Measurements from ENCODE around the gene PSG2. TPM values are rescaled to one million over a fixed set of nuclear protein-coding genes. Genes with fewer than 3 reads are reported as not detected.
"Not testable (repeated sequence)": the region's sequence is repeated elsewhere in the genome, so short reads cannot be mapped to it uniquely, and the experiment has no call there.

The PSG2 gene
- total RNA-seq, 4 donors from 2014 or later, result 0.65 to 1.3 TPM; not detected in 2

DNA sequence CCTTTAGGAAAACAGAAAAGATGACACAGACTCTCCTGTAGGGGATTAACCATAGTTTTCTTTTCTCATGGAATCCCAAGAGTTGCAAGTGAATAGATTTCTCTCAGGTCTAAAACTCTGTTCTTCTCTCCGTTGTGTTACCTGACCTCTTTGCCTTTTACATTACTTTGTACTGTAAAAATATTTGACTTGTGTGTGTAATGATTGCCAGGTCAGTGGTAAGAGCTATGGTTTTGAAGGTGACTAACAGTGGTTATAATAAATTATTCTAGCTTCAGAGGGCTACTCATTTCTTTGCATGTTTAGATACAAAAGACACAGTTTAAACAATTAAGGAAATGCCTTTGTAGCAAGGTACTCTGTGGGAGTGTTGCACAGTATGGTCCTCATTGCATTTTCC is 23.0 kb upstream of the PSG2 start:
- intact Hi-C loops (cut with DNase I; ENCODE audit: low total_unique reads), result no loop called here
- H3K4me3 ChIP-seq (ENCODE audit: low read depth, poor library complexity, severe bottlenecking), result no peak overlapping the region
- TF ChIP-seq POLR2A (IDR thresholded peaks at IDR 0.05), result no peak
- TF ChIP-seq, protein P1, sequence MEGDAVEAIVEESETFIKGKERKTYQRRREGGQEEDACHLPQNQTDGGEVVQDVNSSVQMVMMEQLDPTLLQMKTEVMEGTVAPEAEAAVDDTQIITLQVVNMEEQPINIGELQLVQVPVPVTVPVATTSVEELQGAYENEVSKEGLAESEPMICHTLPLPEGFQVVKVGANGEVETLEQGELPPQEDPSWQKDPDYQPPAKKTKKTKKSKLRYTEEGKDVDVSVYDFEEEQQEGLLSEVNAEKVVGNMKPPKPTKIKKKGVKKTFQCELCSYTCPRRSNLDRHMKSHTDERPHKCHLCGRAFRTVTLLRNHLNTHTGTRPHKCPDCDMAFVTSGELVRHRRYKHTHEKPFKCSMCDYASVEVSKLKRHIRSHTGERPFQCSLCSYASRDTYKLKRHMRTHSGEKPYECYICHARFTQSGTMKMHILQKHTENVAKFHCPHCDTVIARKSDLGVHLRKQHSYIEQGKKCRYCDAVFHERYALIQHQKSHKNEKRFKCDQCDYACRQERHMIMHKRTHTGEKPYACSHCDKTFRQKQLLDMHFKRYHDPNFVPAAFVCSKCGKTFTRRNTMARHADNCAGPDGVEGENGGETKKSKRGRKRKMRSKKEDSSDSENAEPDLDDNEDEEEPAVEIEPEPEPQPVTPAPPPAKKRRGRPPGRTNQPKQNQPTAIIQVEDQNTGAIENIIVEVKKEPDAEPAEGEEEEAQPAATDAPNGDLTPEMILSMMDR (IDR thresholded peaks at IDR 0.05), result no peak
- 71 to 72% methylated on average over 1 of the region's 1 CpG for WGBS, 2 donors
- no peak for DNase-seq (ENCODE audit: low spot score in 2 of 2)

GRCh38 chr19:43104215-43104850 is 21.8 kb upstream of the PSG2 start:
- 45 to 52% methylated on average over 2 of the region's 2 CpGs for WGBS, 2 donors
- DNase-seq (ENCODE audit: low spot score in 2 of 2); intact Hi-C loops (cut with DNase I; ENCODE audit: low total_unique reads); H3K4me3 ChIP-seq (ENCODE audit: low read depth, poor library complexity, severe bottlenecking): not testable (repeated sequence)

GRCh38 chr19:43101950-43102349 is 19.4 kb upstream of the PSG2 start:
- DNase-seq (ENCODE audit: low spot score in 2 of 2), result no peak
- WGBS, 2 donors, result 74 to 82% methylated on average over 2 of the region's 2 CpGs
- intact Hi-C loops (cut with DNase I; ENCODE audit: low total_unique reads), result no loop called here
- H3K4me3 ChIP-seq (ENCODE audit: low read depth, poor library complexity, severe bottlenecking), result no peak overlapping the region
- TF ChIP-seq, protein P1 (IDR thresholded peaks at IDR 0.05), result no peak
- no peak for TF ChIP-seq POLR2A (IDR thresholded peaks at IDR 0.05)

DNA sequence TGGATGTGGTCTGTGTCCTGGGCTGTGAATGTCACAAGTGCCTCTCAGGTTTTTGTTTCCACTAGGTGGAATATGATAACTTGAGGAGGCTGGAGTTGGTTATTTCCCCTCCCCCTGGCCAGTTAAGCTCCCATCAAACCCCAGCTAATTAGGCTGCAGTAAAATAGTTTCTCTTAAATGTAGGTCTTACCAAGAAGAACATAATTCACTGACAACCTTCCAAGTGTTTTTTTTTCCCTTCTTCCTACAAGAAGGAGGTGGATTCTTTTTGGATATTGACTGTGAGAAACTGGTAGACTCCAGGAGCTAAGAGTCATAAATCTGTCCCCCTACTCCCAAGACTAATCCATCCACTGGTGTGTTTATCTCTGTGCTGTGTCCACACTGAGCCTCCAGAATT is 15.9 kb upstream of the PSG2 start:
- DNase-seq (ENCODE audit: low spot score in 2 of 2); H3K4me3 ChIP-seq (ENCODE audit: low read depth, poor library complexity, severe bottlenecking); intact Hi-C loops (cut with DNase I; ENCODE audit: low total_unique reads): not testable (repeated sequence)

GRCh38 chr19:43087702-43088340 is 5.3 kb upstream of the PSG2 start:
- H3K4me3 ChIP-seq (ENCODE audit: low read depth, poor library complexity, severe bottlenecking); DNase-seq (ENCODE audit: low spot score in 2 of 2): not testable (repeated sequence)
- intact Hi-C loops (cut with DNase I; ENCODE audit: low total_unique reads), result loop anchor here (10.0 kb wide), 1 partner anchor 163 kb away; no protein-coding TSS in a partner anchor
- WGBS, 2 donors, result 43 to 59% methylated on average over 13 of the region's 13 CpGs

DNA sequence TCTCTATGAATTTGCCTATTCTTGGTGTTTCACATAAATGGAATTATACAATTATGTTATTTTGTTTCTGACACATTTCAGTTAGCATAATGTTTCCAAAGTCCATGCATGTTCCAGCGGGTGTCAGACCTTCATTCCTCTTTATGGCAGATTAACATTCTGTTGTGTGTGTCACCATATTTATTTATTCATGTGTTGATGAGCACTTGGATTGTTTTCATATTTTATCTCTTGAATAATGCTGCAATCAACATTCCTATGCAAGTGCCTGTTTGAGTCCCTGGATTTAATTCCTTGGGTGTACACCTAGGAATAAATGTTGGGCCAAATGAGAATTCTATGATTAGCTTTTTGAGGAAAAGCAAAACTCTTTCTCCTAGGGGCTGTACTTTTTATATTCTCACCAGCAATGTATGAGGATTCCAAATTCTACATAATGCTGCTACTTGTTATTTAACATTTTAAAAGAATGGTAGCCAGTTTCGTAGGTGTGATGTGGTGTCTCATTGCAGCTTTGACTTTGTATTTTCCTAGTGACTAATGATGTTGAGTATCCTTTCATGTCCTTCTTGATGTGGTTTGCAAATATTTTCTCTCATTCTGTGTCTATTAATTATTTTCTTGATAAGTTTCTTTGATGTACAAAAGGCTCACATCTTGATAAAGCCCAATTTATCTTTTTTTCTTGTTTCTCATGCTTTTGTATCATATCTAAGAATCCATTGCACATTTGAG is 3.5 kb upstream of the PSG2 start:
- WGBS, 2 donors, result 73 to 86% methylated on average over 2 of the region's 2 CpGs
- intact Hi-C loops (cut with DNase I; ENCODE audit: low total_unique reads), result loop anchor here (10.0 kb wide), 1 partner anchor 161 kb away; no protein-coding TSS in a partner anchor

DNA sequence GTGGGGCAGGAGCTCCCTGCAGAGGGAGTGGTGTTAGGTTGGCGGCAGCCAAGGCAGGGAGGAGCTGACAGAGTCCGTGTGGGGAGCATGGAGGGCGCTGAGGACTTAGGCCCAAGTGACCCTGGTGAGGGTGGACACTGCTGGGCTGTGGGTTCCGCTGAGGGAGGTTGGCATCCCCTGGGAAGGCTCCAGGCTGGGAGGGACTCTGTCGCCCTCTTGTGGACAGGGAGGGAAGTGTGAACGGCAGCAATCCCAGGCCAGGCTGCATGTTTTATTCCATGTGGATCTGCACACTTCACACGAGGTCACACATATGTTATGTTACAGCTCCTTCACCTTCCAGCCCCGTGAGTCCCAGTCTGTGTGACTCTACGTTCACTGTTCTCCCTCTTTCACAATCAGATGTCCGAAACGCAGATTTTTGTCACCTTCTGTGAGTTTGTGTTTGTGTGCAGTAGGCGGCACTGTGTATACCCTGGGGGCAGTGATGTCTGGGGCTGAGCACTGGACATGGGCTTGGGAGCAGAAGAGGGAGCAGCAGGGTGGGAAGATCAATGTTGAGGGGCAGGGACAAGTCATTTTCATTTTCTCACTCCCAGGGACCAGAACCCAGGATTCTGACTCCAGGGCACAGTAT is 1.8 kb upstream of the PSG2 start:
- H3K4me3 ChIP-seq (ENCODE audit: low read depth, poor library complexity, severe bottlenecking); DNase-seq (ENCODE audit: low spot score in 2 of 2): not testable (repeated sequence)
- 45 to 46% methylated on average over 11 to 12 of the region's 12 CpGs for WGBS, 2 donors
- intact Hi-C loops (cut with DNase I; ENCODE audit: low total_unique reads), result loop anchor here (10.0 kb wide), 1 partner anchor 160 kb away; no protein-coding TSS in a partner anchor

More for the DNA sequence above, 3.5 kb upstream of the PSG2 start:
- H3K4me3 ChIP-seq (ENCODE audit: low read depth, poor library complexity, severe bottlenecking); DNase-seq (ENCODE audit: low spot score in 2 of 2): not testable (repeated sequence)

GRCh38 chr19:43083721-43084120 is 1.2 kb upstream of the PSG2 start:
- WGBS, 2 donors, result 91 to 96% methylated on average over 7 to 9 of the region's 9 CpGs
- intact Hi-C loops (cut with DNase I; ENCODE audit: low total_unique reads), result loop anchor here (10.0 kb wide), 1 partner anchor 159 kb away; no protein-coding TSS in a partner anchor
- not testable (repeated sequence) for DNase-seq (ENCODE audit: low spot score in 2 of 2); H3K4me3 ChIP-seq (ENCODE audit: low read depth, poor library complexity, severe bottlenecking)
